Measurements from ENCODE around the gene UNK. TPM values are rescaled to one million over a fixed set of nuclear protein-coding genes. Genes with fewer than 3 reads are reported as not detected.
"Not testable (repeated sequence)": the region's sequence is repeated elsewhere in the genome, so short reads cannot be mapped to it uniquely, and the experiment has no call there.

UNK gene
- total and polyA plus RNA-seq, 2 experiments from 2014 or later, result 35.9 to 37.8 TPM

DNA sequence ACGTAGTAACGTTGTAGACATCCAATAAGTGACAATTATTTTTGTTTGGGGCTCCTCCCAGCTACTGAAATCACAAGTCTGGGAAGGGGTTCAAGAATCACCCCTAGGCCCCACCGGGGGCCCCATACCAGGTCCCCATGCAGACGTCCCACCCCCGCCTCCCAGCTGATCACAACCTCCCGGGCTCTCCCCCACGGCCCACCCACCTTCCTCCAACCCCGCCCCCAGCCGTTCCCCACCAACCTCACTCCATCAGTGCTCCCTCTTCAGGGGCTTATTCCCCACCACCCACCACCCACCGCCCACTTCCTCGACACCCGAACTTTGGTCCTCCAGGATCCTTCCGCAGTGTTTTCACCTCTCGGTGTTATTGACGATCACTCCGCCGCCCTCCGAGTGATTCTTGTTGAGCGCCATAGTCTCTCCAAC, 70.3 kb downstream of the UNK start:
- H3K27me3 ChIP-seq, result no peaks in the 10 kb centered on the region
- no peaks in the 10 kb centered on the region for H3K9me3 ChIP-seq (ENCODE audit: low read depth)
- H3K27ac ChIP-seq, result peak overlapping the region; percentile 89
- no peak for DNase-seq (ENCODE audit: low read depth in 1 of 2, low spot score in 1 of 2)
- peak overlapping the region; percentile 65 for H3K4me3 ChIP-seq
- peaks cover 4% of the 10 kb centered on the region for H3K4me1 ChIP-seq (ENCODE audit: low read depth)
- H3K36me3 ChIP-seq, result peaks cover 9% of the 10 kb centered on the region
- TF ChIP-seq, protein P1, sequence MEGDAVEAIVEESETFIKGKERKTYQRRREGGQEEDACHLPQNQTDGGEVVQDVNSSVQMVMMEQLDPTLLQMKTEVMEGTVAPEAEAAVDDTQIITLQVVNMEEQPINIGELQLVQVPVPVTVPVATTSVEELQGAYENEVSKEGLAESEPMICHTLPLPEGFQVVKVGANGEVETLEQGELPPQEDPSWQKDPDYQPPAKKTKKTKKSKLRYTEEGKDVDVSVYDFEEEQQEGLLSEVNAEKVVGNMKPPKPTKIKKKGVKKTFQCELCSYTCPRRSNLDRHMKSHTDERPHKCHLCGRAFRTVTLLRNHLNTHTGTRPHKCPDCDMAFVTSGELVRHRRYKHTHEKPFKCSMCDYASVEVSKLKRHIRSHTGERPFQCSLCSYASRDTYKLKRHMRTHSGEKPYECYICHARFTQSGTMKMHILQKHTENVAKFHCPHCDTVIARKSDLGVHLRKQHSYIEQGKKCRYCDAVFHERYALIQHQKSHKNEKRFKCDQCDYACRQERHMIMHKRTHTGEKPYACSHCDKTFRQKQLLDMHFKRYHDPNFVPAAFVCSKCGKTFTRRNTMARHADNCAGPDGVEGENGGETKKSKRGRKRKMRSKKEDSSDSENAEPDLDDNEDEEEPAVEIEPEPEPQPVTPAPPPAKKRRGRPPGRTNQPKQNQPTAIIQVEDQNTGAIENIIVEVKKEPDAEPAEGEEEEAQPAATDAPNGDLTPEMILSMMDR (IDR thresholded peaks at IDR 0.05; ENCODE audit: low read depth, low read length), result no peak

DNA sequence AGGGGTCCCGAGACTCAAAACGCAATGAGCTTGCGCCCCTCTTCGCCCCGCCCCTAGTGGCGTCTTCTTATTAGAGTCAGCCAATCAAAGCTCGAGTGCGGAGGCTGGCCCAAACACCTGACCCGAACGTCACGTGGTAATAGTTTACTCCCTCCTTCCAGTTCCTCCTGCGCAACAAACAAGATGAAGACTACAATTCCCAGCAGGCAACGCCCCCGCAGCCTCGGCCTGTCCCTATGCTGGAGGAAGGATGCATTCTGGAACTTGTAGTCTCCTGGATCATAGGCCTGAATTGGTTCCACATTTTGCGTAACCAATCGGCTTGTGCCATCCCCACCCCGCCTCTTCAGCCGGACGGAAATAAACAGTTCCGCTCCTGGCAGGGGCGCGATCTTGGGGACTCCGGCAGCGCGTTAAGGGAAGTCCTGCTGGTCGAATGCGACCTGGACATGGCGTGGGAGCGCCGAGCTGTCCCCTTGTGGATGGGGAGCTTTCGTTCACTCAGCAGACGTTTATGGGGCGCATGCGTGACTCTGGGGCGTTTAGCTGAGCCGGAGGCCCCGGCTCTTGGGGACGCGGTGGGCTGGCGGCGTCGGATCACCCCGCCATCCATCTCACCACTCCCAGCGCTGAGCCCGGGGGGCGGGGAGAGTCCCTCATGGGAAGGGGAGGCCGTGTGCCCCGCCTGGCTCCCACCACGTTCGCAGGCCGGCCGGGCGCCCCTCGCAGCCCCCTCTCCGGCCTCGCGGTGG, 70.9 kb downstream of the UNK start, which contains the start of gene WBP2:
Gene WBP2, minus strand, starts transcription at position 26 of the 752 bp plus-strand sequence. CDS start 38 bp downstream, outside the sequence.
- peaks cover 4% of the 10 kb centered on the region for H3K4me1 ChIP-seq (ENCODE audit: low read depth)
- peak; percentile 100 for DNase-seq (ENCODE audit: low read depth in 1 of 2, low spot score in 1 of 2)

DNA sequence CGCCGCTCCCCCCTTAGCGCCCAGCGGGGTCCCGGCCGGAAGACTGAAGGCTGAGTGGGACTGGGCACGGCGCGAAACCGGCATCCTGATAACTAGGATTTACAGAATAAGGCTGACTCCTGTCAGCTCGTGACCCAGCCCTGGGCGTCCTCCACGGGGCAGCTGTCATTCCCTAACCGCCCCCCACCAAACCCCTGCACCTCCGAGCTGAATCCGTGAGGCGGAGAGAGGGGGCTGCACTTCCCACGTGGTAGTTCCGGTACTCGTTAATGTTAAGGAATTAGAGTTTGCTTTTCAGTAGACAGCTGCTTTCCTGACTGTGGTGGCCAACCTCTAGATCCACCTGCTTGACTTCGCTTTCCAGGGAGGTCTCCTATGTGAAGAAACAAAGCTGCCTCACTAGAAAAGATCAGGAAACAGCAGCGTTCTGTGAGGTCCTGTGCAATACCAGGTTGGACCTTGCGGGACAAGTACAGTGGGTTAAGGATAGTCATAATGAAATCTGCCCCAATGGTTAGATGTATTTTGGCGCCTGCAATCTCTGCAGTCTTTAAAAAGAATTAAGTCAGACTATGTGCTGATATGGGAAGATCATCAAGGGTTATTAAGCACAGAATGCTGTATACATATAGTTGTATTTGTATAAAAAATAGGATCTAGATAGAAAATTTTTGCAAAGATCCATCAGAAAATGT, 71.6 kb downstream of the UNK start:
- no peak for DNase-seq (ENCODE audit: low read depth in 1 of 2, low spot score in 1 of 2)
- Histone ChIP-seq H3K27ac (peak overlapping the region; percentile 91), H3K36me3 (peaks cover 1% of the 10 kb centered on the region)

More for the DNA sequence above, 70.9 kb downstream of the UNK start, which contains the start of gene WBP2:
- Histone ChIP-seq H3K27ac (peak within 1 kb of the TSS; percentile 91), H3K27me3 (no peaks in the 10 kb centered on the region), H3K9me3 (ENCODE audit: low read depth) (no peaks in the 10 kb centered on the region), H3K4me3 (peak within 1 kb of the TSS; percentile 65), H3K36me3 (peaks cover 7% of the 10 kb centered on the region)
- TF ChIP-seq, protein P1 (IDR thresholded peaks at IDR 0.05; ENCODE audit: low read depth, low read length), result peak; percentile 53

DNA sequence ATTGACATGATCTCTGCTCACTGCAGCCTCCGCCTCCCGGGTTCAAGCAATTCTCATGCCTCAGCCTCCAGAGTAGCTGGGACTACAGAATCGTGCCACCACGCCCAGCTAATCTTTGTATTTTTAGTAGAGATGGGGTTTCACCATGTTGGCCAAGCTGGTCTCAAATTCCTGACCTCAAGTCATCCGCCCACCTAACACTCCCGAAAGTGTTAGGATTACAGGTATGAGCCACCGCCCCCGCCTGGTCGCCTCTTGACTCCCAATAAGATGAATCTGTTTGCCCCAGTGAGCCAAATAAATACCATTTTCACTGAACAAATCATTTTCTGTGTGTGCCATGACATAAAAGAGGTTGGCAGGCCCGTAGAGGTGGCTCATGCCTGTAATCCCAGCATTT, 74.8 kb downstream of the UNK start:
- not testable (repeated sequence) for H3K4me1 ChIP-seq (ENCODE audit: low read depth); H3K27me3 ChIP-seq; H3K36me3 ChIP-seq; H3K9me3 ChIP-seq (ENCODE audit: low read depth); H3K27ac ChIP-seq; H3K4me3 ChIP-seq; DNase-seq (ENCODE audit: low read depth in 1 of 2, low spot score in 1 of 2)

More for the DNA sequence above, 71.6 kb downstream of the UNK start:
- peaks cover 4% of the 10 kb centered on the region for H3K4me1 ChIP-seq (ENCODE audit: low read depth)
- no peaks in the 10 kb centered on the region for H3K9me3 ChIP-seq (ENCODE audit: low read depth)
- peak overlapping the region; percentile 63 for H3K4me3 ChIP-seq
- TF ChIP-seq, protein P1 (IDR thresholded peaks at IDR 0.05; ENCODE audit: low read depth, low read length), result no peak
- no peaks in the 10 kb centered on the region for H3K27me3 ChIP-seq

DNA sequence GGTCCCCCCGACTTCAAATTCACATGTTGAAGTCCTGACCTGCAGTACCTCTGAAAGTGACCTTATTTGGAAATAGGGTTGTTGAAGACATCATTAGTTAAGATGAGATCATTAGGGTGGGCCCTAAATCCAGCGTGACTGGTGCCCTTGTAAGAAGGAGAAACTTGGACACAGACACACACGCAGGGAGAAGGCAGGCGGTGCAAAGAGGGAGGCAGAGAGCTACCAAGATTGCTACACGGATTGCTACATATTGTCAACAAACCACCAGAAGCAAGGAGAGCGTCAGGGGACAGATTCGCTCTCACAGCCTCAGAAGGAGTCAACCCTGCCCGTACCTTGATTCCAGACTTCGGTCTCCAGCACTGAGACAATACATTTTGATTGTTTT, 77.3 kb downstream of the UNK start:
- no peaks in the 10 kb centered on the region for H3K9me3 ChIP-seq (ENCODE audit: low read depth)
- DNase-seq (ENCODE audit: low read depth in 1 of 2, low spot score in 1 of 2), result no peak
- H3K27me3 ChIP-seq, result no peaks in the 10 kb centered on the region
- TF ChIP-seq, protein P1 (IDR thresholded peaks at IDR 0.05; ENCODE audit: low read depth, low read length), result no peak
- no peak overlapping the region for H3K27ac ChIP-seq
- no peaks in the 10 kb centered on the region for H3K4me1 ChIP-seq (ENCODE audit: low read depth)
- H3K36me3 ChIP-seq, result no peaks in the 10 kb centered on the region
- no peak overlapping the region for H3K4me3 ChIP-seq

DNA sequence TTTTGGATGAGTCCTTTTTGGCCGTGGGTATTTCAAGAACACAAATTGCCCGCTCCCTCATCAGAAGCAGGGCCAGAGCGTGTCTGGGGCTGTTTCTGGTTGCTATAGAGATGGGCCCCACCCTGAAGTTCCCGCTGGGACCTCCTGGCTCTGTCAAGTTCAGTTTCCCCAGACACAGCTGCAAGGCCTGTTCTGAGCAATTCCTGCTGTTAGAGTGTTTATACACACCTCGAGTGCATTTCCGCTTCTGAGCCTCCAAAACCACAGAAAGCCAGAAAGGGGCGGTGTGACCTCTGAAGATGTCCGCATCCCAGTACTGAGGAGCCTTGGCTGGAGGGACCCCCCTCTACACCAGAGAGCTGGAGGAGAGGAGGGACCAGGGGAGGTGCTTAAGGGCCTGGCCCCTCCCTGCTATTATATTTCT, 79.9 kb downstream of the UNK start:
- Histone ChIP-seq H3K4me1 (ENCODE audit: low read depth) (no peaks in the 10 kb centered on the region), H3K9me3 (ENCODE audit: low read depth) (no peaks in the 10 kb centered on the region), H3K27ac (no peak overlapping the region), H3K4me3 (no peak overlapping the region), H3K27me3 (no peaks in the 10 kb centered on the region), H3K36me3 (no peaks in the 10 kb centered on the region)
- TF ChIP-seq, protein P1 (IDR thresholded peaks at IDR 0.05; ENCODE audit: low read depth, low read length), result no peak
- DNase-seq (ENCODE audit: low read depth in 1 of 2, low spot score in 1 of 2), result peak in 1 of 2 donors; percentile 88

DNA sequence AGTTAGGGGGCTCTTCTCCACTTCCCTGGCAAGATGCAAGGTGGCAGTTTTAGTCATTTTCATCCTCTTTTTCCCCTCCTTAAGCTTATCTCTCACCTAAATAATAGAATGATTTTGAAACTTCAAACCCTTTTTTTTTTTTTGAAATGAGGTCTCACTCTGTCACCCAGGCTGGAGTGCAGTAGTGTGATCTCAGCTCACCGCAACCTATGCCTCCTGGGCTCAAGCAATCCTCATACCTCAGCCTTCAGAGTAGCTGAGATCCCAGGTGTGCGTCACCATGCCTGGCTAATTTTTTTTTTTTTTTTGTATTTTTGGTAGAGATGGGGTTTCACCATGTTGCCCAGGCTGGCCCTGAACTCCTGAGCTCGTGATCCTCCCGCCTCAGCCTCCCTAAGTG, 80.3 kb downstream of the UNK start:
- H3K27ac ChIP-seq; DNase-seq (ENCODE audit: low read depth in 1 of 2, low spot score in 1 of 2); H3K9me3 ChIP-seq (ENCODE audit: low read depth): not testable (repeated sequence)

DNA sequence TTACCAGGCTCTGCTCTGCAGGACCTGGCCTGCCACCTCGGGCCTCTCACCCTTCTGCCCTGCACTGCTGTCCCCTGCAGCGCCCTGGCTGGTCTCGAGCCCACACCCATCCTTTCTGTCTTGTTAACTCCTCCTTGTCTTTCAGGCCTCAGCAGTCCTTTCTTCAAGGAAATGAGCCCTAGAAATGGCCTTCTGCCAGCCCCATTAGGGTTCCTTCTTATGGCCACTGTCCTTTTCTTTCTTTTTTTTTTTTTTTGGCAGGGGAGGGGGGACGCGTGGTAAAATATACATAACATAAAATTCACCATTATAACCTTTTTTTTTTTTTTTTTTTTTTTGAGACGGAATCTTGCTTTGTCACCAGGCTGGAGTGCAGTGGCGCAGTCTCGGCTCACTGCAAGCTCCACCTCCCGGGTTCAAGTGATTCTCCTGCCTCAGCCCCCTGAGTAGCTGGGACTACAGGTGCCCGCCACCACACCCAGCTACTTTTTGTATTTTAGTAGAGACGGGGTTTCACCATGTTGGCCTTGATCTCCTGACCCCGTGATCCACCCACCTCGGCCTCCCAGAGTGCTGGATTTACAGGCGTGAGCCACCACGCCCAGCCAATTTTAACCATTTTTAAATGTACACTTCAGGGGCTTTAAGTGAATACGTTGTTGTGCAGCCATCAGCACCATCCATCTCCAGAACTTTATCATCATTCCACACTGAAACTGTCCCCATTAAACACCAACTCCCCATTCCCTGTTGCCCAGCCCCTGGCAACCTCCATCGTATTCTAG, 81.0 kb downstream of the UNK start:
- not testable (repeated sequence) for H3K27ac ChIP-seq; H3K36me3 ChIP-seq; H3K9me3 ChIP-seq (ENCODE audit: low read depth); H3K4me1 ChIP-seq (ENCODE audit: low read depth); H3K27me3 ChIP-seq; DNase-seq (ENCODE audit: low read depth in 1 of 2, low spot score in 1 of 2); H3K4me3 ChIP-seq

More for the DNA sequence above, 80.3 kb downstream of the UNK start:
- not testable (repeated sequence) for H3K4me3 ChIP-seq; H3K27me3 ChIP-seq; H3K4me1 ChIP-seq (ENCODE audit: low read depth); H3K36me3 ChIP-seq
